K562 (cell line): ENCODE results near the gene RPS27. TPM values are rescaled to one million over a fixed set of nuclear protein-coding genes. Genes with fewer than 3 reads are reported as not detected.

Source experiments
- ATAC-seq: fragments of 200-7000 bp; cut with Tn5 transposase; 3 replicates; pipeline ENCODE4 v1.9.1; 2020; ENCODE audit warnings: moderate library complexity
- BruUV-seq: library from RNA; stranded (reverse); fragments of 400-500 nt; replicated peaks from 2 replicates; lab custom pipeline; 2021; lab: Mats Ljungman, UMichigan
- CTCF ChIA-PET: fragments of 300-600 bp; formaldehyde crosslinking; extraction: SDS; loops from one replicate; lab custom pipeline; 2021; ENCODE audit warnings: low intra/inter-chr PET ratio; lab: Yijun Ruan, JAX
- POLR2A ChIA-PET: fragments of 300-600, 350-650 bp; sonication (Branson Sonifier 250); formaldehyde crosslinking; extraction: SDS; loops from one replicate; lab custom pipeline; 2021; ENCODE audit warnings: antibody characterized with exemption, inconsistent platforms; lab: Yijun Ruan, JAX
- DNase-seq, 4 experiments: peaks; one replicate each; pipeline versions ENCODE4 v3.0.0 to v3.0.0-alpha.2; 2011 to 2018; ENCODE audit warnings: low spot score in 3 of 4, mixed read lengths in 3 of 4; ENCODE audit errors: extremely low read depth in 1 of 4
- FAIRE-seq: peaks from 2 replicates; lab custom pipeline; 2011; peaks lifted over from hg19 to GRCh38; lab: Jason Lieb, UNC
- H2AFZ ChIP-seq: 2 replicates; pipeline ENCODE4 v1.6.0; 2011; ENCODE audit warnings: low read depth, low read length, control low read depth, inconsistent platforms
- H3K27ac ChIP-seq: fragments of 200-600 bp; 3 replicates; pipeline ENCODE4 v1.8.0; 2011; ENCODE audit warnings: low read depth, mild to moderate bottlenecking, control low read depth, inconsistent platforms, low read length, moderate library complexity, mixed read lengths; ENCODE audit errors: extremely low read depth
- H3K27me3 ChIP-seq, 2 experiments: fragments of 300-600 bp in 1 of 2; 2 replicates in 1 of 2; 3 replicates in 1 of 2; pipeline versions ENCODE4 v1.6.0 to v1.8.0; 2011; ENCODE audit warnings: inconsistent platforms in 2 of 2, low read length in 2 of 2, mild to moderate bottlenecking in 1 of 2, mixed read lengths in 1 of 2, moderate library complexity in 1 of 2; ENCODE audit not compliant: control insufficient read depth in 2 of 2, insufficient read depth in 2 of 2
- H3K36me3 ChIP-seq: fragments of 300-600 bp; 3 replicates; pipeline ENCODE4 v1.8.0; 2011; ENCODE audit warnings: mild to moderate bottlenecking, low read length, inconsistent platforms; ENCODE audit not compliant: control insufficient read depth, insufficient read depth
- H3K4me1 ChIP-seq, 2 experiments: fragments of 200-600 bp in 1 of 2; replicated peaks in 1 of 2; 2 replicates in 1 of 2; 3 replicates in 1 of 2; pipeline versions ENCODE4 v1.5.1 to v1.8.0; 2011; ENCODE audit warnings: inconsistent platforms in 2 of 2, low read length in 2 of 2, mild to moderate bottlenecking in 1 of 2, mixed read lengths in 1 of 2, moderate library complexity in 1 of 2; ENCODE audit not compliant: control insufficient read depth in 2 of 2, insufficient read depth in 2 of 2
- H3K4me2 ChIP-seq: 2 replicates; pipeline ENCODE4 v1.6.1; 2011; ENCODE audit warnings: low read length, control low read depth, inconsistent platforms, mixed read lengths; ENCODE audit not compliant: insufficient read depth
- H3K4me3 ChIP-seq: fragments of 200-600 bp; sonication (generic), shearing (Covaris generic); 2 replicates; pipeline ENCODE4 v1.5.1; 2016; ENCODE audit warnings: control low read depth, inconsistent platforms
- H3K79me2 ChIP-seq: fragments of 200-600 bp; 3 replicates; pipeline ENCODE4 v1.8.0; 2011; ENCODE audit warnings: low read length, inconsistent platforms; ENCODE audit not compliant: control insufficient read depth, insufficient read depth
- H3K9ac ChIP-seq, 2 experiments: 2 replicates each; pipeline versions ENCODE4 v1.6.0 to v1.6.1; 2011; ENCODE audit warnings: low read depth in 2 of 2, low read length in 2 of 2, control low read depth in 1 of 2, inconsistent platforms in 1 of 2, mild to moderate bottlenecking in 1 of 2, mixed read lengths in 1 of 2; ENCODE audit not compliant: insufficient read depth in 1 of 2
- H3K9me1 ChIP-seq: one replicate; pipeline ENCODE4 v1.6.0; 2011; ENCODE audit warnings: inconsistent platforms, mild to moderate bottlenecking, low read length, moderate library complexity; ENCODE audit not compliant: control insufficient read depth, insufficient read depth
- H3K9me3 ChIP-seq: replicated peaks from 2 replicates; pipeline ENCODE4 v1.5.1; 2011; ENCODE audit warnings: low read depth, low read length, inconsistent platforms; ENCODE audit not compliant: control insufficient read depth, insufficient read depth
- H4K20me1 ChIP-seq: replicated peaks from 2 replicates; pipeline ENCODE4 v1.6.1; 2011; ENCODE audit warnings: low read length, inconsistent platforms, mixed read lengths; ENCODE audit not compliant: control insufficient read depth, insufficient read depth
- ARID1B ChIP-seq: fragments of 450-650 bp; IDR thresholded peaks from 2 replicates; pipeline ENCODE4 v1.6.1; 2016; ENCODE audit warnings: antibody characterized with exemption, mild to moderate bottlenecking, inconsistent platforms
- BRD4 ChIP-seq: fragments of 200-600 bp; sonication (generic); IDR thresholded peaks from 2 replicates; pipeline ENCODE4 v1.6.1; 2017; ENCODE audit warnings: inconsistent platforms
- E4F1 ChIP-seq: fragments of 250-450 bp; sonication (Bioruptor Pico); IDR thresholded peaks from 2 replicates; pipeline ENCODE4 v1.5.0; 2021; ENCODE audit warnings: mild to moderate bottlenecking, borderline replicate concordance
- ELF1 ChIP-seq: fragments of 200-800 bp; sonication (Bioruptor generic); IDR thresholded peaks from 2 replicates; pipeline ENCODE4 v1.6.1; 2016; ENCODE audit warnings: missing genetic modification characterization, missing compliant biosample characterization
- HEY1 ChIP-seq: fragments of 250-450 bp; sonication (Bioruptor Pico); IDR thresholded peaks from 2 replicates; pipeline ENCODE4 v1.5.0; 2020; ENCODE audit warnings: mild to moderate bottlenecking, moderate library complexity, borderline replicate concordance
- HNRNPL ChIP-seq: fragments of 200-400 bp; formaldehyde crosslinking; IDR thresholded peaks from 2 replicates; pipeline ENCODE4 v1.6.1; 2017; ENCODE audit warnings: low read depth, mild to moderate bottlenecking, low read length
- MEF2A ChIP-seq: IDR thresholded peaks from 2 replicates; pipeline ENCODE4 v1.6.1; 2011; ENCODE audit warnings: low read depth, mild to moderate bottlenecking, low read length, moderate library complexity; ENCODE audit not compliant: control insufficient read depth
- POLR2B ChIP-seq: fragments of 450-650 bp; IDR thresholded peaks from 2 replicates; pipeline ENCODE4 v1.6.1; 2018; ENCODE audit warnings: low read depth; ENCODE audit not compliant: partially characterized antibody
- PTRF ChIP-seq: fragments of 450-650 bp; IDR thresholded peaks from 2 replicates; pipeline ENCODE4 v1.6.1; 2016; ENCODE audit warnings: mild to moderate bottlenecking, missing genetic modification characterization, missing compliant biosample characterization
- SAP30 ChIP-seq: fragments of 200-600 bp; sonication (generic); IDR thresholded peaks from 2 replicates; pipeline ENCODE4 v1.6.1; 2012; ENCODE audit warnings: borderline replicate concordance, low read depth, mild to moderate bottlenecking, moderate library complexity, low read length, control low read depth, inconsistent platforms; ENCODE audit not compliant: insufficient read depth, poor library complexity, severe bottlenecking
- SRF ChIP-seq, 2 experiments: fragments of 250-450, 450-650 bp in 1 of 2; sonication (Bioruptor Pico) in 1 of 2; sonication (generic) in 1 of 2; formaldehyde crosslinking; IDR thresholded peaks; 2 replicates each; pipeline versions ENCODE4 v1.5.0 to v1.5.1; 2020 to 2022; ENCODE audit warnings: mild to moderate bottlenecking in 1 of 2, missing genetic modification reagents in 1 of 2
- STAT5B ChIP-seq: fragments of 250-450 bp; sonication (Bioruptor Pico); IDR thresholded peaks from 2 replicates; pipeline ENCODE4 v1.8.0; 2021; ENCODE audit warnings: mild to moderate bottlenecking, inconsistent platforms
- THAP7 ChIP-seq: fragments of 250-450 bp; sonication (Bioruptor Pico); IDR thresholded peaks from 2 replicates; pipeline ENCODE4 v1.5.0; 2021
- TRIM24 ChIP-seq, 2 experiments: fragments of 450-650 bp; IDR thresholded peaks; 2 replicates each; pipeline ENCODE4 v1.6.1; 2016
- XRCC3 ChIP-seq: fragments of 450-650 bp; IDR thresholded peaks from 2 replicates; pipeline ENCODE4 v1.6.1; 2017; ENCODE audit warnings: mild to moderate bottlenecking, moderate library complexity
- ZBTB8A ChIP-seq: fragments of 450-650 bp; IDR thresholded peaks from 2 replicates; pipeline ENCODE4 v1.6.1; 2018; ENCODE audit warnings: mild to moderate bottlenecking, moderate library complexity; ENCODE audit not compliant: partially characterized antibody
- ZNF124 ChIP-seq: sonication (generic); formaldehyde crosslinking; IDR thresholded peaks from 2 replicates; pipeline ENCODE4 v1.8.1; 2022; ENCODE audit warnings: missing genetic modification reagents
- ZNF274 ChIP-seq: IDR thresholded peaks from 2 replicates; pipeline ENCODE4 v1.6.1; 2011; ENCODE audit warnings: low read depth, mild to moderate bottlenecking, low read length, moderate library complexity, borderline replicate concordance
- WGBS: fragments of 100-300 bp; shearing (Covaris generic); methylation state at CpG from one replicate; pipeline ENCODE4 v1.1.6; 2016; ENCODE audit warnings: low coverage, mixed read lengths; ENCODE audit not compliant: insufficient coverage; ENCODE audit errors: missing lambda C conversion rate; 5-methylcytosine and 5-hydroxymethylcytosine counted together
- in situ Hi-C: fragments of 300-500 bp; cut with MboI; formaldehyde crosslinking; loops from 4 replicates; pipeline ENCODE4 v1.15.0; 2018; ENCODE audit warnings: inconsistent platforms, mixed read lengths
- intact Hi-C: fragments of 100-400 bp; cut with micrococcal nuclease; formaldehyde crosslinking; loops from 2 replicates; pipeline ENCODE4 v1.14.2; 2022
- polyA plus RNA-seq, 8 experiments: library from polyadenylated mRNA; depleted of rRNA in 4 of 8; stranded (reverse) in 5 of 8; unstranded in 3 of 8; fragments of >200 nt; fragmentation: Nextera tagmentation in 2 of 8; fragmentation: Illumina TruSeq in 1 of 8; extraction: Ambion mirVana in 2 of 8; extraction: Trizol in 1 of 8; gene quantifications; 2 replicates each; pipeline versions ENCODE4 v1.2.1 to v1.2.3, GENCODE V29; 2011 to 2014; ENCODE audit warnings: inconsistent platforms in 1 of 8, missing spikeins in 1 of 8
- total RNA-seq, 7 experiments: library from RNA; depleted of rRNA in 6 of 7; stranded (reverse); fragments of >200 nt in 6 of 7; fragmentation: Illumina TruSeq in 2 of 7; extraction: Trizol in 2 of 7; gene quantifications; 2 replicates each; pipeline versions ENCODE4 v1.2.1 to v1.2.3, GENCODE V29; 2011 to 2021; ENCODE audit warnings: low replicate concordance in 1 of 7

RPS27 gene
- total and polyA plus RNA-seq, 9 of the 15 experiments (the other 6 are each of a cell fraction or from before 2014, with no cell fraction given), result 2,091 to 9,377 (median 6,706) TPM

GRCh38 chr1:153963030-153963849 lies 27.3 kb upstream of the RPS27 start, which contains the start of gene SLC39A1:
SLC39A1 (minus strand) TSS chr1:153963537; CDS start chr1:153962715, 822 bp downstream.
- Histone ChIP-seq H3K9me1 (no peaks in the 10 kb centered on the region), H3K36me3 (peaks cover 28% of the 10 kb centered on the region; the same call in 2 of the 3 replicates), H3K9ac (peak within 1 kb of the TSS; percentile 85 to 95), H3K27ac (peak within 1 kb of the TSS; percentile 81), H3K9me3 (no peaks in the 10 kb centered on the region), H3K4me2 (peak within 1 kb of the TSS; percentile 89), H2AFZ (peak within 1 kb of the TSS; percentile 87), H4K20me1 (no peaks in the 10 kb centered on the region), H3K27me3 (no peaks in the 10 kb centered on the region), H3K79me2 (peaks cover 60% of the 10 kb centered on the region), H3K4me3 (peak within 1 kb of the TSS; percentile 74), H3K4me1 (peaks cover 21 to 38% of the 10 kb centered on the region in 2 experiments; a peak in 4 of 5 replicates)
- intact Hi-C loops (no loop called here), in situ Hi-C loops (no loop called here)
- under 1% methylated on average over 36 of the region's 54 CpGs for WGBS
- peak; percentile 76 for ATAC-seq
- POLR2A ChIA-PET, result interaction anchor here (0.6 to 3.0 kb wide), 12 partner anchors 10 to 304 kb away, joined by 3 to 37 read pairs (median 4); partner anchors contain the start of genes DENND4B, GATAD2B, JTB and RPS27
- CTCF ChIA-PET, result interaction anchor here (0.6 kb wide), 1 partner anchor 16 kb away, joined by 3 read pairs; no protein-coding TSS in a partner anchor
- BruUV-seq, result TSS peak; percentile 16
- peak; percentile 78 for FAIRE-seq
- peak; percentile 91 to 98 (median 94) for DNase-seq
- TF ChIP-seq STAT5B (CRISPR knock-in tag) (no peak), SRF (CRISPR knock-in tag; IDR thresholded peaks at IDR 0.05) (no peak; a peak in 1 of 4 replicates), ZNF124 (CRISPR knock-in tag) (no peak), TRIM24 (IDR thresholded peaks at IDR 0.05) (no peak), BRD4 (0 out of 2 replicates have a peak, but pooled peaks have one; percentile 41), ZNF274 (no peak), HNRNPL (no peak), PTRF (tag) (no peak), XRCC3 (no peak), SAP30 (no peak), ZBTB8A (no peak), ARID1B (no peak), E4F1 (CRISPR knock-in tag) (no peak), THAP7 (no peak), POLR2B (peak; percentile 72), ELF1 (tag) (0 out of 2 replicates have a peak, but pooled peaks have one; percentile 26), MEF2A (no peak), HEY1 (no peak)
